CD4-positive, alpha-beta memory T cell (primary cell): ENCODE data around the gene SLCO3A1. TPM values are rescaled to one million over a fixed set of nuclear protein-coding genes. Genes with fewer than 3 reads are reported as not detected.
"Not testable (repeated sequence)": the region's sequence is repeated elsewhere in the genome, so short reads cannot be mapped to it uniquely, and the experiment has no call there.

Experiments used
- CTCF ChIA-PET: fragments of 350-600 bp; sonication (Branson Sonifier 250); formaldehyde crosslinking; loops from one replicate; lab custom pipeline; 2021; ENCODE audit warnings: inconsistent platforms; ENCODE audit not compliant: partially characterized antibody; lab: Charles Lee
- POLR2A ChIA-PET: fragments of 350-600 bp; sonication (Branson Sonifier 250); formaldehyde crosslinking; loops from one replicate; lab custom pipeline; 2021; ENCODE audit not compliant: partially characterized antibody; lab: Charles Lee
- DNase-seq, 5 donors: peaks; one replicate each; pipeline versions ENCODE4 v3.0.0 to v3.0.0-alpha.2; 2020 to 2022; ENCODE audit warnings: mixed read lengths in 1 of 5
- H3K27ac ChIP-seq: one replicate; pipeline ENCODE4 v1.7.0; 2013; ENCODE audit warnings: low read depth, low read length
- H3K27me3 ChIP-seq: 2 replicates; pipeline ENCODE4 v1.7.0; 2013; ENCODE audit warnings: mild to moderate bottlenecking, low read length, moderate library complexity; ENCODE audit not compliant: insufficient read depth
- H3K36me3 ChIP-seq: 2 replicates; pipeline ENCODE4 v1.7.0; 2013; ENCODE audit warnings: mild to moderate bottlenecking, low read length, moderate library complexity; ENCODE audit not compliant: insufficient read depth
- H3K4me1 ChIP-seq: 2 replicates; pipeline ENCODE4 v1.7.0; 2013; ENCODE audit warnings: mild to moderate bottlenecking, low read length, moderate library complexity; ENCODE audit not compliant: insufficient read depth
- H3K4me3 ChIP-seq, 2 donors: one replicate each; pipeline ENCODE4 v1.7.0; 2013; ENCODE audit warnings: low read length in 2 of 2, mild to moderate bottlenecking in 1 of 2
- H3K9me3 ChIP-seq, 2 donors: one replicate each; pipeline ENCODE4 v1.7.0; 2013; ENCODE audit warnings: low read length in 2 of 2, control low read depth in 1 of 2; ENCODE audit not compliant: control insufficient read depth in 1 of 2
- H3K27ac Mint-ChIP-seq, 7 donors: one replicate each; pipeline ENCODE4 v1.8.0; 2020 to 2021; ENCODE audit warnings: mixed read lengths in 7 of 7, mild to moderate bottlenecking in 6 of 7, inconsistent platforms in 3 of 7, moderate library complexity in 3 of 7
- H3K27me3 Mint-ChIP-seq, 2 donors: one replicate each; pipeline ENCODE4 v1.8.0; 2020 to 2021; ENCODE audit warnings: mixed read lengths in 2 of 2
- H3K36me3 Mint-ChIP-seq, 2 donors: one replicate each; pipeline ENCODE4 v1.8.0; 2020 to 2021; ENCODE audit warnings: mixed read lengths in 2 of 2, inconsistent platforms in 1 of 2, mild to moderate bottlenecking in 1 of 2
- H3K4me1 Mint-ChIP-seq, 4 donors: one replicate each; pipeline ENCODE4 v1.8.0; 2020 to 2021; ENCODE audit warnings: mixed read lengths in 4 of 4, mild to moderate bottlenecking in 1 of 4
- H3K4me3 Mint-ChIP-seq, 8 donors: one replicate each; pipeline ENCODE4 v1.8.0; 2020 to 2021; ENCODE audit warnings: mixed read lengths in 8 of 8, mild to moderate bottlenecking in 7 of 8, moderate library complexity in 6 of 8, inconsistent platforms in 3 of 8
- H3K9me3 Mint-ChIP-seq, 8 donors: one replicate each; pipeline ENCODE4 v1.8.0; 2020 to 2021; ENCODE audit warnings: mixed read lengths in 8 of 8, mild to moderate bottlenecking in 5 of 8, inconsistent platforms in 3 of 8, moderate library complexity in 1 of 8
- intact Hi-C: fragments of 100-400 bp; cut with micrococcal nuclease; formaldehyde crosslinking; loops from one replicate; pipeline ENCODE4 v1.15.1; 2023
- polyA plus RNA-seq, 2 donors: library from polyadenylated mRNA; unstranded; fragments of 300-500 nt; fragmentation: Illumina TruSeq; gene quantifications; one replicate each; pipeline ENCODE4 v1.2.3, GENCODE V29; 2021
- total RNA-seq, 2 experiments: library from RNA; stranded (reverse); gene quantifications; one replicate each; pipeline ENCODE4 v1.2.3, GENCODE V29; 2021

SLCO3A1 gene
- total and polyA plus RNA-seq, 4 experiments from 2014 or later = 30.9 to 61.3 (median 31.9) TPM

- Histone ChIP-seq H3K27ac (no peak overlapping the region), H3K27me3 (no peaks in the 10 kb centered on the region), H3K4me1 (peaks cover 3% of the 10 kb centered on the region), H3K9me3 (no peaks in the 10 kb centered on the region), H3K36me3 (no peaks in the 10 kb centered on the region), H3K4me3 (no peak overlapping the region)
- CTCF ChIA-PET = interaction anchor here (0.8 to 1.4 kb wide), 3 partner anchors 15 to 211 kb away, joined by 3 to 6 read pairs (median 3); no protein-coding TSS in a partner anchor
- intact Hi-C loops = no loop called here
- H3K27ac Mint-ChIP-seq = peak overlapping the region in 2 of 7 donors; percentile 28 to 46
- H3K4me3 Mint-ChIP-seq = no peak overlapping the region
- peaks cover 0 to 3% of the 10 kb centered on the region in 2 donors for H3K36me3 Mint-ChIP-seq
- no peaks in the 10 kb centered on the region for H3K27me3 Mint-ChIP-seq
- DNase-seq = no peak
- POLR2A ChIA-PET = no interaction called here
- peaks cover 0 to 3% (median 0%) of the 10 kb centered on the region in 8 donors for H3K9me3 Mint-ChIP-seq
- peaks cover 17 to 27% (median 21%) of the 10 kb centered on the region in 4 donors for H3K4me1 Mint-ChIP-seq
Observed at GRCh38 chr15:92061511-92062195, 208.1 kb downstream of the SLCO3A1 start.

GRCh38 chr15:92062505-92062904 is 209.0 kb downstream of the SLCO3A1 start:
- H3K4me3 Mint-ChIP-seq = no peak overlapping the region
- POLR2A ChIA-PET = no interaction called here
- no peaks in the 10 kb centered on the region for H3K27me3 ChIP-seq
- intact Hi-C loops = no loop called here
- H3K4me1 ChIP-seq = peaks cover 4% of the 10 kb centered on the region
- no peak overlapping the region for H3K4me3 ChIP-seq
- H3K9me3 ChIP-seq = no peaks in the 10 kb centered on the region
- CTCF ChIA-PET = interaction anchor here (1.0 to 1.3 kb wide), 3 partner anchors 12 to 67 kb away, joined by 3 read pairs; no protein-coding TSS in a partner anchor
- peaks cover 0 to 3% of the 10 kb centered on the region in 2 donors for H3K36me3 Mint-ChIP-seq
- H3K27ac Mint-ChIP-seq = peak overlapping the region in 5 of 7 donors; percentile 27 to 74 (median 38)
- H3K27me3 Mint-ChIP-seq = no peaks in the 10 kb centered on the region
- peaks cover 0 to 3% (median 0%) of the 10 kb centered on the region in 8 donors for H3K9me3 Mint-ChIP-seq
- no peaks in the 10 kb centered on the region for H3K36me3 ChIP-seq
- H3K4me1 Mint-ChIP-seq = peaks cover 21 to 31% (median 27%) of the 10 kb centered on the region in 4 donors
- no peak for DNase-seq
- H3K27ac ChIP-seq = no peak overlapping the region

- Histone ChIP-seq H3K36me3 (no peaks in the 10 kb centered on the region), H3K27ac (no peak overlapping the region), H3K4me3 (no peak overlapping the region), H3K4me1 (peaks cover 30% of the 10 kb centered on the region), H3K9me3 (no peaks in the 10 kb centered on the region), H3K27me3 (no peaks in the 10 kb centered on the region)
- peak overlapping the region in 3 of 8 donors; percentile 16 to 47 (median 30) for H3K4me3 Mint-ChIP-seq
- H3K4me1 Mint-ChIP-seq = peaks cover 42 to 73% (median 59%) of the 10 kb centered on the region in 4 donors
- POLR2A ChIA-PET = no interaction called here
- DNase-seq = no peak
- intact Hi-C loops = no loop called here
- H3K27ac Mint-ChIP-seq = peak overlapping the region in 3 of 7 donors; percentile 22 to 80 (median 78)
- no peaks in the 10 kb centered on the region for H3K36me3 Mint-ChIP-seq
- peaks cover 0 to 3% (median 0%) of the 10 kb centered on the region in 8 donors for H3K9me3 Mint-ChIP-seq
- no peaks in the 10 kb centered on the region for H3K27me3 Mint-ChIP-seq
- CTCF ChIA-PET = interaction anchor here (0.7 to 3.4 kb wide), 6 partner anchors 10 to 362 kb away, joined by 3 to 12 read pairs (median 4); no protein-coding TSS in a partner anchor
Observed at GRCh38 chr15:92068121-92068520, 214.6 kb downstream of the SLCO3A1 start.

- no peaks in the 10 kb centered on the region for H3K9me3 Mint-ChIP-seq
- no peaks in the 10 kb centered on the region for H3K36me3 ChIP-seq
- no peak overlapping the region for H3K27ac ChIP-seq
- no peaks in the 10 kb centered on the region for H3K27me3 Mint-ChIP-seq
- peak overlapping the region in 6 of 7 donors; percentile 36 to 87 (median 79) for H3K27ac Mint-ChIP-seq
- peaks cover 43% of the 10 kb centered on the region for H3K4me1 ChIP-seq
- H3K4me3 ChIP-seq = no peak overlapping the region
- POLR2A ChIA-PET = no interaction called here
- no peaks in the 10 kb centered on the region for H3K9me3 ChIP-seq
- H3K4me3 Mint-ChIP-seq = peak overlapping the region; percentile 36 to 74 (median 67)
- CTCF ChIA-PET = interaction anchor here (1.0 to 2.7 kb wide), 4 partner anchors 10 to 520 kb away, joined by 3 to 7 read pairs (median 3); no protein-coding TSS in a partner anchor
- peaks cover 53 to 83% (median 66%) of the 10 kb centered on the region in 4 donors for H3K4me1 Mint-ChIP-seq
- no peaks in the 10 kb centered on the region for H3K27me3 ChIP-seq
- no peaks in the 10 kb centered on the region for H3K36me3 Mint-ChIP-seq
- peak in 2 of 5 donors; percentile 8 to 71 for DNase-seq
- intact Hi-C loops = no loop called here
Observed at GRCh38 chr15:92069308-92070250, 216.1 kb downstream of the SLCO3A1 start.

GRCh38 chr15:92070251-92070650 is 216.7 kb downstream of the SLCO3A1 start:
- H3K9me3 Mint-ChIP-seq = not testable (repeated sequence)

GRCh38 chr15:92071045-92071634 is 217.6 kb downstream of the SLCO3A1 start:
- Histone ChIP-seq H3K36me3 (no peaks in the 10 kb centered on the region), H3K4me3 (no peak overlapping the region), H3K9me3 (no peaks in the 10 kb centered on the region), H3K27me3 (no peaks in the 10 kb centered on the region), H3K4me1 (peaks cover 58% of the 10 kb centered on the region), H3K27ac (no peak overlapping the region)
- Mint-ChIP-seq H3K4me1 (peaks cover 65 to 96% (median 76%) of the 10 kb centered on the region in 4 donors), H3K9me3 (no peaks in the 10 kb centered on the region), H3K4me3 (no peak overlapping the region), H3K27me3 (no peaks in the 10 kb centered on the region), H3K36me3 (no peaks in the 10 kb centered on the region), H3K27ac (peak overlapping the region in 3 of 7 donors; percentile 65 to 78 (median 74))
- intact Hi-C loops = no loop called here
- CTCF ChIA-PET = interaction anchor here (1.0 to 2.7 kb wide), 5 partner anchors 8 to 365 kb away, joined by 3 to 10 read pairs (median 4); no protein-coding TSS in a partner anchor
- DNase-seq = no peak
- POLR2A ChIA-PET = no interaction called here

More at GRCh38 chr15:92070251-92070650, 216.7 kb downstream of the SLCO3A1 start:
- H3K4me3 ChIP-seq, H3K9me3 ChIP-seq, H3K27me3 ChIP-seq, DNase-seq, intact Hi-C loops, H3K27ac ChIP-seq, H3K27me3 Mint-ChIP-seq, POLR2A ChIA-PET, H3K36me3 ChIP-seq, H3K36me3 Mint-ChIP-seq: not testable (repeated sequence)
- CTCF ChIA-PET = interaction anchor here (1.0 to 2.7 kb wide), 5 partner anchors 9 to 521 kb away, joined by 3 to 10 read pairs (median 3); no protein-coding TSS in a partner anchor
- Mint-ChIP-seq H3K4me1 (peaks cover 58 to 88% (median 70%) of the 10 kb centered on the region in 4 donors), H3K27ac (peak overlapping the region in 4 of 7 donors; percentile 4 to 87 (median 81)), H3K4me3 (peak overlapping the region in 3 of 8 donors; percentile 62 to 74 (median 73))
- H3K4me1 ChIP-seq = peaks cover 50% of the 10 kb centered on the region
